ENCODE results near the gene KLHL7.

DNA sequence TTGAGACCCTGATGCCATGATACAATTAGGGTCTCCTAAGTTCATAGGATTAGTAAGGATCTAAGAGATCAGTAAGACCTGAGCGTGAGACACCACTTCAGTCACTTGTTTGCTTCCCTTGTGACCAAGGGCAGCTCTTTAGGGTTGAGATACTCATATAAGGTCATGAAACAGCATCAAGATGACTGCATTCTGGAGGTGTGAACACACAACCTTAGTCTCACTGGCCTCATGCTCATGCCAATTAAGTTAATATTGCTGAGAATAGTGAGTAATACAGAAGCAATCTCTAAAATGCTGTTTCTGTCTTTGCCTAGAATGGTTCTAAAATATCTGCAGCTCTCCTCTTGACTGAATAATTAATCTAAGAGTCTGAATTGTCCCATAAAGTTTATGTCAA, 39.6 kb upstream of the KLHL7 start:
- TF ChIP-seq, protein P1, sequence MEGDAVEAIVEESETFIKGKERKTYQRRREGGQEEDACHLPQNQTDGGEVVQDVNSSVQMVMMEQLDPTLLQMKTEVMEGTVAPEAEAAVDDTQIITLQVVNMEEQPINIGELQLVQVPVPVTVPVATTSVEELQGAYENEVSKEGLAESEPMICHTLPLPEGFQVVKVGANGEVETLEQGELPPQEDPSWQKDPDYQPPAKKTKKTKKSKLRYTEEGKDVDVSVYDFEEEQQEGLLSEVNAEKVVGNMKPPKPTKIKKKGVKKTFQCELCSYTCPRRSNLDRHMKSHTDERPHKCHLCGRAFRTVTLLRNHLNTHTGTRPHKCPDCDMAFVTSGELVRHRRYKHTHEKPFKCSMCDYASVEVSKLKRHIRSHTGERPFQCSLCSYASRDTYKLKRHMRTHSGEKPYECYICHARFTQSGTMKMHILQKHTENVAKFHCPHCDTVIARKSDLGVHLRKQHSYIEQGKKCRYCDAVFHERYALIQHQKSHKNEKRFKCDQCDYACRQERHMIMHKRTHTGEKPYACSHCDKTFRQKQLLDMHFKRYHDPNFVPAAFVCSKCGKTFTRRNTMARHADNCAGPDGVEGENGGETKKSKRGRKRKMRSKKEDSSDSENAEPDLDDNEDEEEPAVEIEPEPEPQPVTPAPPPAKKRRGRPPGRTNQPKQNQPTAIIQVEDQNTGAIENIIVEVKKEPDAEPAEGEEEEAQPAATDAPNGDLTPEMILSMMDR (conservative IDR thresholded peaks at IDR 0.05 in 1 of 2, IDR thresholded peaks at IDR 0.05 in 1 of 2; ENCODE audit: extremely low read depth in 1 of 2, insufficient read depth in 1 of 2, low read depth in 1 of 2, low read length in 2 of 2), result no peak
- TF ChIP-seq EZH2 (IDR thresholded peaks at IDR 0.05; ENCODE audit: borderline replicate concordance, low read length), result no peak
